Activated naive CD4-positive, alpha-beta T cell (primary cell): ENCODE results near the gene CHN2.

Source experiments
- DNase-seq, 4 experiments: peaks; one replicate each; lab custom pipeline; 2025; lab: John Stamatoyannopoulos, UW

CHN2 gene

GRCh38 chr7:29432721-29433120, 238.1 kb downstream of the CHN2 start:
- DNase-seq: no peak

- no peak for DNase-seq
Observed at GRCh38 chr7:29434380-29434768, 239.8 kb downstream of the CHN2 start.

GRCh38 chr7:29435167-29435566, 240.6 kb downstream of the CHN2 start:
- DNase-seq: no peak

GRCh38 chr7:29435902-29436301, 241.3 kb downstream of the CHN2 start:
- DNase-seq: no peak

GRCh38 chr7:29442146-29442545, 247.6 kb downstream of the CHN2 start:
- no peak for DNase-seq

GRCh38 chr7:29443552-29443951, 249.0 kb downstream of the CHN2 start:
- no peak for DNase-seq

GRCh38 chr7:29444267-29444666, 249.7 kb downstream of the CHN2 start:
- DNase-seq: no peak

- DNase-seq: no peak
Observed at GRCh38 chr7:29445736-29446135, 251.2 kb downstream of the CHN2 start.

GRCh38 chr7:29447828-29448227, 253.3 kb downstream of the CHN2 start:
- DNase-seq: no peak

- no peak for DNase-seq
Observed at GRCh38 chr7:29449569-29450260, 255.1 kb downstream of the CHN2 start.

GRCh38 chr7:29453021-29453420, 258.4 kb downstream of the CHN2 start:
- DNase-seq: no peak

- DNase-seq: no peak
Observed at GRCh38 chr7:29454464-29454863, 259.9 kb downstream of the CHN2 start.

GRCh38 chr7:29454899-29455451, 260.4 kb downstream of the CHN2 start:
- DNase-seq: no peak

- no peak for DNase-seq
Observed at GRCh38 chr7:29457141-29457561, 262.6 kb downstream of the CHN2 start.

GRCh38 chr7:29457565-29458011, 263.0 kb downstream of the CHN2 start:
- DNase-seq: no peak

GRCh38 chr7:29458933-29459332, 264.4 kb downstream of the CHN2 start:
- no peak for DNase-seq

- DNase-seq: no peak
Observed at GRCh38 chr7:29459589-29459988, 265.0 kb downstream of the CHN2 start.

GRCh38 chr7:29461996-29462395, 267.4 kb downstream of the CHN2 start:
- DNase-seq: no peak

GRCh38 chr7:29463504-29464158, 269.1 kb downstream of the CHN2 start:
- DNase-seq: no peak

GRCh38 chr7:29464753-29465152, 270.2 kb downstream of the CHN2 start:
- DNase-seq: no peak

- no peak for DNase-seq
Observed at GRCh38 chr7:29467193-29467926, 272.8 kb downstream of the CHN2 start.

- DNase-seq: no peak
Observed at GRCh38 chr7:29468196-29468595, 273.6 kb downstream of the CHN2 start.

GRCh38 chr7:29469281-29469680, 274.7 kb downstream of the CHN2 start:
- DNase-seq: no peak
